HUDEP-2 (cell line): ENCODE data around the gene MOB3C.
"Not testable (repeated sequence)": the region's sequence is repeated elsewhere in the genome, so short reads cannot be mapped to it uniquely, and the experiment has no call there.

Experiments
- DNase-seq, 76 experiments: peaks; one replicate each; lab custom pipeline; 2025; ENCODE audit not compliant: unreplicated experiment in 76 of 76; lab: John Stamatoyannopoulos, UW

The MOB3C gene

GRCh38 chr1:46616277-46617107 is at the start of gene MOB3C:
MOB3C (minus strand) TSS chr1:46616811; CDS start chr1:46613321, 3,490 bp downstream.
- DNase-seq: peak in 42 of 76 experiments; percentile 7 to 60 (median 30)

GRCh38 chr1:46665983-46666382 is 49.4 kb upstream of the MOB3C start:
- DNase-seq: no peak

DNA sequence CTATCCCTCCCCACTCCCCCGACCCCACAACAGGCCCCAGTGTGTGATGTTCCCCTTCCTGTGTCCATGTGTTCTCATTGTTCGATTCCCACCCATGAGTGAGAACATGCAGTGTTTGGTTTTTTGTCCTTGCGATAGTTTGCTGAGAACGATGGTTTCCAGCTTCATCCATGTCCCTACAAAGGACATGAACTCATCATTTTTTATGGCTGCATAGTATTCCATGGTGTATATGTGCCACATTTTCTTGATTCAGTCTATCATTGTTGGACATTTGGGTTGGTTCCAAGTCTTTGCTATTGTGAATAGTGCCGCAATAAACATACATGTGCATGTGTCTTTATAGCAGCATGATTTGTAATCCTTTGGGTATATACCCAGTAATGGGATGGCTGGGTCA is 46.3 kb upstream of the MOB3C start:
- DNase-seq: not testable (repeated sequence)

DNA sequence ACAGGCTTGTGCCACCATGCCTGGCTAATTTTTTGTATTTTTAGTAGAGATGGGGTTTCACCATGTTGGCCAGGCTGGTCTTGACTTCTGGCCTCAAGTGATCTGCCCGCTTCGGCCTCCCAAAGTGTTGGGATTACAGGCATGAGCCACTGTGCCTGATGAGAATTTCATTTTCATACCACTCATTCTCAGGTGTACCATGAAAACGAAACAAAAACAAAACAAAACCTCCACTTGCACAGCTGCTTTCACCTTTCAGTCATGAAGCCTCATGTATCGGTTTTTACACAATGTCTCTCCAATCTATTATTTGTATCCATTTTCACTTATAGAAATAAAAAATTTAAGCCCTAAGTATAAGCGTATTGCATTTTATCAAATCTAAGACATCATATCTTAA is 43.5 kb upstream of the MOB3C start:
- not testable (repeated sequence) for DNase-seq

DNA sequence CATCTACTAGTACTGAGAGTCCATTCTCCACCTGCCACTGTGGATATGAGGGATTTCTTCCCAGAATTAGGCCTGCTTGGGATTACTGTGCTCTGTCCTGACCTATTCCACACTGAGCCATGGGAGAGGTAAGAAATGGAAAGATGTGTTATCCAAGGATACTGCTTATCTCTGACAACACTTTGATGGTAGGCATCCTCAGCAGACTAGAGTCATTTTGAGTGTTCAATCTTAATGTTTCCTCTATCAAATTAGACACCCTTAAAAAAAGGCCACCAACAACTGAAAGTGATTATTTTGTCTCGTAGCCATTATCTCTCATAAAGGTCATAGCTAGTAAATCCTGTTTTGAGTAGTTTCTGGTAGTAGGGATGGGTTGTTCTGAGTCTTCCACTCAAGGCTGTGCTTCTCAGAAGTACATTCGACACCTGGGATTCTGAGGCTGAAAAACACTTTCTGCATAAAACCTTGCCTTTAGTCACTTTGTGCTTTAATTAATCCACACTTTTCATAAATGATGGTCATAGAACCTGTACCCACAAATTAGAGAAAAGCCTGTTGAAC is 42.8 kb upstream of the MOB3C start:
- no peak for DNase-seq

- no peak for DNase-seq
Observed at GRCh38 chr1:46657775-46658174, 41.2 kb upstream of the MOB3C start.

GRCh38 chr1:46656643-46657042 is 40.0 kb upstream of the MOB3C start:
- no peak for DNase-seq

DNA sequence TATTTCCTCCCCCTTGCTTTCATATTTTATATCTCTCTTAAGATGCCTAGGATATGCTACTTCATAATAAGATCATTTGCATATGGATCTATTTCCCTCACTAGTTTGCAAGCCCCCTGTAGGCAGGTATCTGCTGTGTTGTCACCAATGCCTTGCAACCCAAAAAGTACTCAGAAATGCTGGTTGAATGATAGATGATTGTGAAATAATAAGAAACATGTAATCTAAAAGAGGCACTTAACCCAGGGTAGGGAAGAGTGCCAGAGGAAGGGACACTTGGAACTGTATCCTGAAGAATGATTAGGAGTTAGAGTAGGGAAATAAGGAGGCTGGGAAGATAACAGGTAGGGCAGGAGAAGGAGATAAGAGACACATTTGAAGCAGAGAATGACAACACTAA is 39.2 kb upstream of the MOB3C start:
- no peak for DNase-seq

GRCh38 chr1:46654698-46655097 is 38.1 kb upstream of the MOB3C start:
- DNase-seq: not testable (repeated sequence)

GRCh38 chr1:46654012-46654411 is 37.4 kb upstream of the MOB3C start:
- no peak for DNase-seq

DNA sequence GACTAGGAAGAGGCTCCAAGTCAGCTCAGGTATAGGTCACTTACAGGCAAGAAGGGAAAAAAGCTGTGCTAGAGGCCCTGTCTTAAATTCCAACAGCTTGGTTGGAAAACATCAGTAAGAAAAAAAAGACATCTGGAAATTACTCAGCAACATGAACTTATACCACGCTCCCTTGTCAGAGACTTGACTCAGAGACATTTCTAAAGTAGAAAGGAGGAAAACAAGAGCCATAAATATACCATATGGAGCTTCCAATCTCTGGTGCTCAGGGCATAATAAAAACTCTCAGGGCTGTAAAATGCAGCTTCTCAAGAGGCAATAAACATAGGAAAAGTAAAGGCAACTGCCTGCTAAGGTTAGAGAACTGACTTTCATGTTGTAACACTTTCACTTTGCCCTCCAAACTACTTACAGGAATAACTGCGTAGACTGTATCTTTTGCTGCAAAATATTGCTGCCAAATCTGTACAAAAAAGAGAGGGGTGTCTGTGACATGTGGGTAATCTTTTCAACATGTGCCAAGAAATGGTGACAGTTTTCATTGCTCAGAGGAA is 36.9 kb upstream of the MOB3C start:
- no peak for DNase-seq

DNA sequence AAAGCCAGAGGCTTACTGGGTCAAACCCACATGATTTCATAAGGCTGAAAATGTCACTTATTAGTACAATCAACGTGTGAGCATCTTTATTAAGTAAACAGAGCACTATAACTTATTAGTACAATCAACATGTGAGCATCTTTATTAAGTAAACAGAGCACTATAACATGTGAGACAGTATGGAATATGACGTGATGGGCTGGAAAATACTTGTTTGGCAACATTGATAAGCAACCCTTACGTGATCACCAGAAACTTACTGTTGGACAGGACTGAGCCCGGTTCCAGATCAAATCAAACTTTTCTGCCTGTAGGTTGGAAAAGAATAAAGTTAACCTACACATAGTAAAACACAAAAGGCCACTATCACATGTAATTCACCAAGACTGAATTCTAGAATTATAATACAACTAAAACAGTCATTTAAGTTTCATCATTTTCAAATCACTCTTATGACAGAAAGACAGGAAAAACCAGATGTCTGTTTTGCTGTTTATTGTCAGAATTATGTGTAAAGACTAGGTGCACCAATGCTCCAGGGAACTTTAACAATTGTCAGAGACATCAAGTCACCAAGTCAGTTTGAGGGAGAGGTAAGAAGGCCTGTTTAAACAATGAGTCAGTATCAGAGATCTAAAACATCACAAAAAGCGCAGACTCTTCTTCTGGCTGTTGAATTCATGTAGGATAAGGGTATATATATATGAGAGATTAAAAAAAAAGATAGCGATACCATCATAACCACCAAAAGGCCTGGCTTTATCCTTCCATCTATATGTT is 35.9 kb upstream of the MOB3C start:
- no peak for DNase-seq

DNA sequence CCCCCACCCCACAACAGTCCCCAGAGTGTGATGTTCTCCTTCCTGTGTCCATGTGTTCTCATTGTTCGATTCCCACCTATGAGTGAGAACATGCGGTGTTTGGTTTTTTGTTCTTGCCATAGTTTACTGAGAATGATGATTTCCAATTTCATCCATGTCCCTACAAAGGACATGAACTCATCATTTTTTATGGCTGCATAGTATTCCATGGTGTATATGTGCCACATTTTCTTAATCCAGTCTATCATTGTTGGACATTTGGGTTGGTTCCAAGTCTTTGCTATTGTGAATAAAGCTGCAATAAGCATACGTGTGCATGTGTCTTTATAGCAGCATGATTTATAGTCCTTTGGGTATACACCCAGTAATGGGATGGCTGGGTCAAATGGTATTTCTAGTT is 34.5 kb upstream of the MOB3C start:
- not testable (repeated sequence) for DNase-seq

DNA sequence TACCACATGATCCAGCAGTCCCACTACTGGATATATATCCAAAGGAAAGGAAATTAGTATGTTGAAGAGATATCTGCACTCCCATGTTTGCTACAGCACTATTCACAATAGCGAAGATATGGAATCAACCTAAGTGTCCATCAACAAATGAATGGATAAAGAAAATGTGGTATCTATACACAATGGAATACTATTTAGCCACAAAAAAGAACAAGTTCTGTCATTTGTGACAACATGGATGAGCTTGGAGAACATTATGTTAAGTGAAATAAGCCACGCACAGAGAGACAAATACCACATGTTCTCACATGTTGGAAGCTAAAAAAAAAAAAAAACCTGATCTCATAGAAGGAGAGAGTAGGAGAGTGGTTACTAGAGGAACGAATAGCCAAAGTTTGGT is 33.9 kb upstream of the MOB3C start:
- DNase-seq: no peak

- no peak for DNase-seq
Observed at GRCh38 chr1:46649764-46650163, 33.2 kb upstream of the MOB3C start.

- no peak for DNase-seq
Observed at GRCh38 chr1:46647611-46648010, 31.0 kb upstream of the MOB3C start.

DNA sequence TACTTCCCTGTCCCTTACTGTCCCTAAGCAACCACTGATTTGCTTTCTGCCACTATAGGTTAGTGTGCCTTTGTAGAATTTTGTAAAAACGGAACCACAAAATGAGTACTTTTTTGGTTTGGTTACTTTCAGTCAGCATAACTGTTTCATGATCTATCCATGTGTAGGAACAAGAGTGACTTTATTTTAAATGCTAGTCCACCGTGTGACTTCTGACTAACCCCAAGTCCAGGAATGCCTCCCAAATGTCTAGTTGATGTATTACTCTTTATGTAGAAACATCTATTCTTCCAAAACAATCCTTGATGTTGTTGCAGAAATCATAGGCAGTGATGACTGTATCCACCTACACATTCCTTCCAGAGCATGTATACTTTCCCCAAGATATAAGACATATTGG is 30.2 kb upstream of the MOB3C start:
- no peak for DNase-seq

DNA sequence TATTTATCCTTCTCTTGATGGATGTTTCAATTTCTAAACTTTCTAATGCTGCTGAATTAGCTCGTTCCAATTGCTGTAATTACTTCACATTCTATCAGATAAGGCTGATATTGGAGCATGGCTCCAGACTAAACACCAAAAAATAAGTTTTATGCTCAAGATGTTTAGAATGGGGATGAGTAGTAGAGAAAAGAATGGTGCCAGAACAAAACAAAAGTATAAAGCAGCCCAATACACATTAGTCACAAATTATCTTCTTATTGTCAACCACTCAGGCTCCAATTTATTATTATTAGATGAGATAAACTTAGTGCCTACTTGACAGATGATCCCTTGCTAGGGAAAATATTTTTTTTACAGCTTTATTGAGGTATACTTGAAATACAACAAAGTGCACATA is 29.7 kb upstream of the MOB3C start:
- no peak for DNase-seq

GRCh38 chr1:46645815-46646214 is 29.2 kb upstream of the MOB3C start:
- no peak for DNase-seq

GRCh38 chr1:46643368-46643775 is 26.8 kb upstream of the MOB3C start:
- DNase-seq: no peak

GRCh38 chr1:46642115-46642680 is 25.6 kb upstream of the MOB3C start:
- DNase-seq: no peak
